GM21447 (cell line): ENCODE data around the gene PTGDR.

Experiments
- ATAC-seq: cut with Tn5 transposase; IDR thresholded peaks from one replicate; pipeline ENCODE4 v1.9.1; 2021; ENCODE audit not compliant: unreplicated experiment

The PTGDR gene

GRCh38 chr14:52263190-52263589, 4.3 kb upstream of the PTGDR start:
- ATAC-seq = no peak

GRCh38 chr14:52265253-52265652, 2.2 kb upstream of the PTGDR start:
- no peak for ATAC-seq

- no peak for ATAC-seq
Measured at GRCh38 chr14:52266179-52266578, 1.3 kb upstream of the PTGDR start.

- ATAC-seq = no peak
Measured at GRCh38 chr14:52266782-52267181, 716 bp upstream of the PTGDR start.

- ATAC-seq = no peak
Measured at GRCh38 chr14:52268279-52269061, 972 bp downstream of the PTGDR start.

GRCh38 chr14:52269100-52269499, 1.6 kb downstream of the PTGDR start:
- no peak for ATAC-seq

GRCh38 chr14:52269982-52270381, 2.5 kb downstream of the PTGDR start:
- no peak for ATAC-seq

- no peak for ATAC-seq
Measured at GRCh38 chr14:52271538-52271937, 4.0 kb downstream of the PTGDR start.

GRCh38 chr14:52272375-52272774, 4.9 kb downstream of the PTGDR start:
- ATAC-seq = no peak

GRCh38 chr14:52275372-52275771, 7.9 kb downstream of the PTGDR start:
- ATAC-seq = no peak

- no peak for ATAC-seq
Measured at GRCh38 chr14:52277552-52277951, 10.1 kb downstream of the PTGDR start.

- ATAC-seq = no peak
Measured at GRCh38 chr14:52279408-52279807, 11.9 kb downstream of the PTGDR start.

GRCh38 chr14:52283099-52283498, 15.6 kb downstream of the PTGDR start:
- no peak for ATAC-seq

- no peak for ATAC-seq
Measured at GRCh38 chr14:52286661-52287649, 19.5 kb downstream of the PTGDR start.

GRCh38 chr14:52296378-52296777, 28.9 kb downstream of the PTGDR start:
- ATAC-seq = no peak

- no peak for ATAC-seq
Measured at GRCh38 chr14:52298795-52299194, 31.3 kb downstream of the PTGDR start.

- no peak for ATAC-seq
Measured at GRCh38 chr14:52299692-52300278, 32.3 kb downstream of the PTGDR start.

- no peak for ATAC-seq
Measured at GRCh38 chr14:52303236-52303635, 35.7 kb downstream of the PTGDR start.

GRCh38 chr14:52304248-52304904, 36.9 kb downstream of the PTGDR start:
- no peak for ATAC-seq

- no peak for ATAC-seq
Measured at GRCh38 chr14:52305014-52305413, 37.5 kb downstream of the PTGDR start.

- ATAC-seq = no peak
Measured at GRCh38 chr14:52307376-52307775, 39.9 kb downstream of the PTGDR start.
